HFFc6 (cell line): ENCODE measurements around the gene PCDHGC3. TPM values are rescaled to one million over a fixed set of nuclear protein-coding genes. Genes with fewer than 3 reads are reported as not detected.

Experiments used
- DNase-seq: peaks from one replicate; pipeline ENCODE4 v3.0.0-alpha.2; 2018
- H3K27ac Mint-ChIP-seq: 2 replicates; pipeline ENCODE4 v1.8.0; 2020; ENCODE audit warnings: mild to moderate bottlenecking, mixed read lengths
- H3K27me3 Mint-ChIP-seq: 2 replicates; pipeline ENCODE4 v1.8.0; 2021; ENCODE audit warnings: mild to moderate bottlenecking, moderate library complexity, mixed read lengths; ENCODE audit not compliant: insufficient read depth
- H3K36me3 Mint-ChIP-seq: 2 replicates; pipeline ENCODE4 v1.8.0; 2021; ENCODE audit warnings: low read depth, mixed read lengths
- H3K4me1 Mint-ChIP-seq: 2 replicates; pipeline ENCODE4 v1.8.0; 2020; ENCODE audit warnings: low read depth, mixed read lengths
- H3K4me3 Mint-ChIP-seq: 2 replicates; pipeline ENCODE4 v1.8.0; 2020; ENCODE audit warnings: mild to moderate bottlenecking, moderate library complexity, mixed read lengths
- H3K9me3 Mint-ChIP-seq: 2 replicates; pipeline ENCODE4 v1.8.0; 2020; ENCODE audit warnings: mild to moderate bottlenecking, mixed read lengths
- total RNA-seq, 6 experiments: library from RNA; stranded (reverse); fragmentation: NEBNext Ultra II Directional; extraction: Animal tissue kit (Norgen Biotek cat#: 25700); gene quantifications; 2 replicates in 1 of 6; 3 replicates in 5 of 6; pipeline ENCODE4 v1.2.3, GENCODE V29; 2021
- TF ChIP-seq, protein P1 (sequence below): fragments of 200-600 bp; sonication (generic); IDR thresholded peaks from 2 replicates; pipeline ENCODE4 v1.5.0; 2021; ENCODE audit warnings: antibody characterized with exemption, mild to moderate bottlenecking

PCDHGC3 gene
- total RNA-seq, 6 experiments from 2014 or later = 126 to 150 (median 132) TPM

DNA sequence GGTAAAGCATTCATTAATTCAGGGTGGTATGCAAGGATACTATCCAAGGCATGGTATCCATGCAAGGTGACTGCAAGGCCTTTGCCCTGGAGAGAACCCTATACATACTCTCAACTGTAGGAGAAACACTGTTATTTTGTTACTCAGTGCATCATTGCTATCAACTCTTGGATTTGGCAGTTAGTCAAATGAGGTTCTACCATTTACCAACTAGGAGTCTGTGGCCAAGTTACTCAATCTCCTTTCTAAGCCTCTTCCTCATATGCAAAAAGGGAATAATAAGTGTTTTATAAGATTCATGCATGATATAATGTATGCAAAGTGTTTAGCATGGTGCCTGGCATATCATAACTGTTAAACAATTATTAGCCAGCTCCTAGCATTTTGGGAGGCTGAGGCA is 4.0 kb downstream of the PCDHGC3 start:
- DNase-seq = no peak
- Mint-ChIP-seq H3K4me1 (peaks cover 81% of the 10 kb centered on the region), H3K4me3 (peak overlapping the region; percentile 33; the same call in 1 of the 2 replicates)

DNA sequence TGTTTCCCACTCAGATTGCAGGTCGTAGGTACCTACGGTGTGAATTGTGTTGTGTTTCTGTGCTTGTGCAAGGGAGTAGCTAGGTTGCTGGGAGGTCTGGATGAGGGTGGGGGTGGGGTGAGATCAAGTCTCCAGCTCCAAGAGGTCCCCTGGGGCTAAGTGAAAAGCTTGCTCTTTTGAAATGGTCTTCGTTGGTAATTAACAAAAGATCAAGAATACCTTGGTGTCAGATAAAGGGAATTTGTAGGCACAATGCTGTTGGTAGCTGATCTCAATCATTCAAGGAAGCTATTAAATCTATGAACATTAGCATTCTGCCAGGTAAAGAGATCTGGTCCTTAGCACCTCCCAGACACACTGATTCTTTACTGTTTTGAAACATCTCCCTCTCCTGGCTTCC is 8.1 kb downstream of the PCDHGC3 start:
- DNase-seq = no peak
- H3K36me3 Mint-ChIP-seq = peaks cover 34% of the 10 kb centered on the region
- no peak overlapping the region for H3K4me3 Mint-ChIP-seq
- TF ChIP-seq, protein P1, sequence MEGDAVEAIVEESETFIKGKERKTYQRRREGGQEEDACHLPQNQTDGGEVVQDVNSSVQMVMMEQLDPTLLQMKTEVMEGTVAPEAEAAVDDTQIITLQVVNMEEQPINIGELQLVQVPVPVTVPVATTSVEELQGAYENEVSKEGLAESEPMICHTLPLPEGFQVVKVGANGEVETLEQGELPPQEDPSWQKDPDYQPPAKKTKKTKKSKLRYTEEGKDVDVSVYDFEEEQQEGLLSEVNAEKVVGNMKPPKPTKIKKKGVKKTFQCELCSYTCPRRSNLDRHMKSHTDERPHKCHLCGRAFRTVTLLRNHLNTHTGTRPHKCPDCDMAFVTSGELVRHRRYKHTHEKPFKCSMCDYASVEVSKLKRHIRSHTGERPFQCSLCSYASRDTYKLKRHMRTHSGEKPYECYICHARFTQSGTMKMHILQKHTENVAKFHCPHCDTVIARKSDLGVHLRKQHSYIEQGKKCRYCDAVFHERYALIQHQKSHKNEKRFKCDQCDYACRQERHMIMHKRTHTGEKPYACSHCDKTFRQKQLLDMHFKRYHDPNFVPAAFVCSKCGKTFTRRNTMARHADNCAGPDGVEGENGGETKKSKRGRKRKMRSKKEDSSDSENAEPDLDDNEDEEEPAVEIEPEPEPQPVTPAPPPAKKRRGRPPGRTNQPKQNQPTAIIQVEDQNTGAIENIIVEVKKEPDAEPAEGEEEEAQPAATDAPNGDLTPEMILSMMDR = no peak
- H3K9me3 Mint-ChIP-seq = no peaks in the 10 kb centered on the region
- H3K27ac Mint-ChIP-seq = peak overlapping the region; percentile 4; the same call in 1 of the 2 replicates
- H3K27me3 Mint-ChIP-seq = no peaks in the 10 kb centered on the region; the same call in 1 of the 2 replicates
- peaks cover 70% of the 10 kb centered on the region for H3K4me1 Mint-ChIP-seq

More for the DNA sequence above, 4.0 kb downstream of the PCDHGC3 start:
- no peaks in the 10 kb centered on the region for H3K9me3 Mint-ChIP-seq
- H3K27me3 Mint-ChIP-seq = peaks cover 4% of the 10 kb centered on the region
- peaks cover 30% of the 10 kb centered on the region; the same call in 1 of the 2 replicates for H3K36me3 Mint-ChIP-seq
- no peak overlapping the region for H3K27ac Mint-ChIP-seq
- TF ChIP-seq, protein P1 = no peak

DNA sequence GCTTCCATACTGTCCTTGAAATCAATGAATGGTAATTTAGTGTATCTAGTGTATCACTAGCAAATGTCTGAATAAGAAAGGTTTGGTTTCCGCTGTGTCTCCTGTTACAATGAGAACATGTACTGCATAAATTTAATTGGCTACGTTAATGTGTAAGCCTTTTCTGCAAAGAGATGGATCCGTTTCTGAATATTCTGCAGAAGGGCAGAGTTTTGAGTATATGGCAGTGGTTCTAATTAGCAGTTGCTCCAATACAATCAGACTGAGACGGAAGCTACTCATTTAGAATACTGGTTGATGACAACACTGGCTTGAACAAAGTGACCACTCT is 8.5 kb downstream of the PCDHGC3 start:
- Mint-ChIP-seq H3K36me3 (peaks cover 34% of the 10 kb centered on the region), H3K27ac (peak overlapping the region; percentile 4; the same call in 1 of the 2 replicates), H3K27me3 (no peaks in the 10 kb centered on the region; the same call in 1 of the 2 replicates), H3K4me1 (peaks cover 70% of the 10 kb centered on the region), H3K9me3 (no peaks in the 10 kb centered on the region), H3K4me3 (no peak overlapping the region)
- DNase-seq = no peak
- TF ChIP-seq, protein P1 = no peak

DNA sequence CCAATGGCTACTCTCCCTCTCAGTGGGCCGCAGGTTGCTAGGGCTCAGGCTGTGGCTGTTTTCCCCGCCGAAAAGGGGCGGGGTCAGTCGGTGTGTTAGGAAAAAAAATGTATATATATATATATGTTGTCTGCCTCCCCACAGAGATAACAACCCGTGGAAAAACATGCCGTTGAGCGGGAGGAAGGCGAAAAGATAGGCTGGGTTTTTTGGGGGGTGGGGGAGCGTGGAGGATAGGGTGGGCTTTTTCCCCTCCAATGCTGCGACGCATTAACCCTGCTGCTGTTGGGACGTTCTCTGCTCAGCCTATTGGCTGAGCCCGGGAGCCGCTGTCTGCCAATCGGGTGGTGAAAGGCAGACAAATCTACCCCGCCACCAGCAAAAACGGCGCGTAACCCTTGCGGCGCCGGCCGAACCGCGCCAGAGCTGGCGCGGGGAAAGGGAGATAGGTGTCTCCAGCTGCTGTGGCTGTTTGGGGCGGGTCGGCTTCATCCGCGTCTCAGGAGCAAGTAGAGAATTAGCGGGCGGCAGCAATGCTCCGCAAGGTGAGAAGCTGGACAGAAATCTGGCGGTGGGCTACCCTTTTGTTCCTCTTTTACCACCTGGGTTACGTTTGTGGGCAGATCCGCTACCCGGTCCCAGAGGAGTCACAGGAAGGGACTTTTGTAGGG is 9.0 kb downstream of the PCDHGC3 start, which contains the start of gene PCDHGC4:
PCDHGC4 (plus strand) TSS at position 390 of the 671 bp plus-strand sequence; CDS start at position 534, 144 bp downstream.
- Mint-ChIP-seq H3K36me3 (peaks cover 30% of the 10 kb centered on the region), H3K9me3 (no peaks in the 10 kb centered on the region), H3K4me3 (no peak within 1 kb of the TSS), H3K27ac (peak within 1 kb of the TSS; percentile 4; the same call in 1 of the 2 replicates), H3K27me3 (no peaks in the 10 kb centered on the region; the same call in 1 of the 2 replicates), H3K4me1 (peaks cover 70% of the 10 kb centered on the region)
- TF ChIP-seq, protein P1 = no peak
- DNase-seq = no peak

DNA sequence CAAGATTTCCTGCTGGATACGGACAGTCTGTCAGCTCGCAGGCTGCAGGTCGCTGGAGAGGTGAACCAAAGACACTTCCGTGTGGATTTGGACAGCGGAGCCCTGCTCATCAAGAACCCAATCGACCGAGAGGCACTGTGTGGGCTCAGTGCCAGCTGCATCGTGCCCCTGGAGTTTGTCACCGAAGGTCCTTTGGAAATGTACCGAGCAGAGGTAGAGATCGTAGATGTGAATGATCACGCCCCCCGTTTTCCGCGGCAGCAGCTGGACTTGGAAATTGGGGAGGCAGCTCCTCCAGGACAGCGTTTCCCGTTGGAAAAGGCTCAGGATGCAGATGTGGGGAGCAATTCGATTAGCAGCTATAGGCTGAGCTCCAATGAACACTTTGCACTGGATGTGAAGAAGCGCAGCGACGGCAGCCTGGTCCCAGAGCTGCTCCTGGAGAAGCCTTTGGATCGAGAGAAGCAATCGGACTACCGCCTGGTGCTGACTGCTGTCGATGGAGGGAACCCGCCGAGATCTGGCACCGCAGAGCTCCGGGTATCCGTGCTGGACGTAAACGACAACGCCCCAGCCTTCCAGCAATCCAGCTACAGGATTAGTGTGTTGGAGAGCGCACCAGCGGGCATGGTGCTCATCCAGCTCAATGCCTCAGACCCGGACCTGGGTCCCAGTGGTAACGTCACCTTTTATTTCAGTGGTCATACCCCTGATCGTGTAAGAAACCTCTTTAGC is 9.7 kb downstream of the PCDHGC3 start:
- no peaks in the 10 kb centered on the region; the same call in 1 of the 2 replicates for H3K27me3 Mint-ChIP-seq
- TF ChIP-seq, protein P1 = no peak
- no peak overlapping the region for H3K4me3 Mint-ChIP-seq
- peaks cover 70% of the 10 kb centered on the region for H3K4me1 Mint-ChIP-seq
- H3K27ac Mint-ChIP-seq = no peak overlapping the region
- no peaks in the 10 kb centered on the region for H3K9me3 Mint-ChIP-seq
- DNase-seq = no peak
- peaks cover 30% of the 10 kb centered on the region for H3K36me3 Mint-ChIP-seq
